Renal pelvis (tissue), 4 donors: Measurements from ENCODE around the gene DSCAM. TPM values are rescaled to one million over a fixed set of nuclear protein-coding genes. Genes with fewer than 3 reads are reported as not detected.
"Not testable (repeated sequence)": the region's sequence is repeated elsewhere in the genome, so short reads cannot be mapped to it uniquely, and the experiment has no call there.

Experiments used
- DNase-seq: peaks from one replicate; pipeline ENCODE4 v3.0.0-alpha.2; 2013
- polyA plus RNA-seq, 3 donors: library from polyadenylated mRNA; unstranded; fragments of 120-200 nt; gene quantifications; one replicate each; pipeline ENCODE4 v1.2.1, GENCODE V29; 2013; ENCODE audit not compliant: insufficient read length in 3 of 3

DSCAM gene
- polyA plus RNA-seq, 3 donors: 0.07 to 0.13 (median 0.08) TPM

- DNase-seq: peak; percentile 28
Observed at GRCh38 chr21:40049031-40049930, 797.7 kb downstream of the DSCAM start.

- no peak for DNase-seq
Observed at GRCh38 chr21:40047993-40048730, 798.8 kb downstream of the DSCAM start.

GRCh38 chr21:40047211-40047610, 799.7 kb downstream of the DSCAM start:
- DNase-seq: no peak

- no peak for DNase-seq
Observed at GRCh38 chr21:40043866-40044265, 803.1 kb downstream of the DSCAM start.

- no peak for DNase-seq
Observed at GRCh38 chr21:40043423-40043822, 803.5 kb downstream of the DSCAM start.

- no peak for DNase-seq
Observed at GRCh38 chr21:40041446-40041845, 805.5 kb downstream of the DSCAM start.

- not testable (repeated sequence) for DNase-seq
Observed at GRCh38 chr21:40033156-40033782, 813.7 kb downstream of the DSCAM start.

GRCh38 chr21:40029888-40030287, 817.1 kb downstream of the DSCAM start:
- no peak for DNase-seq

GRCh38 chr21:40028393-40028792, 818.6 kb downstream of the DSCAM start:
- not testable (repeated sequence) for DNase-seq

GRCh38 chr21:40021558-40022351, 825.2 kb downstream of the DSCAM start:
- no peak for DNase-seq

- no peak for DNase-seq
Observed at GRCh38 chr21:40020651-40021050, 826.3 kb downstream of the DSCAM start.

GRCh38 chr21:40018871-40019475, 828.0 kb downstream of the DSCAM start:
- DNase-seq: no peak

GRCh38 chr21:40016667-40017066, 830.3 kb downstream of the DSCAM start:
- no peak for DNase-seq

GRCh38 chr21:40016234-40016633, 830.7 kb downstream of the DSCAM start:
- DNase-seq: no peak

- no peak for DNase-seq
Observed at GRCh38 chr21:40015818-40016217, 831.1 kb downstream of the DSCAM start.

GRCh38 chr21:40014394-40014793, 832.6 kb downstream of the DSCAM start:
- DNase-seq: no peak

GRCh38 chr21:40013001-40013735, 833.8 kb downstream of the DSCAM start:
- DNase-seq: no peak

- no peak for DNase-seq
Observed at GRCh38 chr21:40011371-40011770, 835.6 kb downstream of the DSCAM start.

- no peak for DNase-seq
Observed at GRCh38 chr21:40002978-40003377, 844.0 kb downstream of the DSCAM start.

- DNase-seq: peak; percentile 74
Observed at GRCh38 chr21:39984286-39984991, 862.5 kb downstream of the DSCAM start.
